Mammary epithelial cell (primary cell): ENCODE measurements around the gene AFAP1L2.

Experiments
- EZH2 ChIP-seq: IDR thresholded peaks from 2 replicates; pipeline ENCODE4 v1.6.1; 2012; ENCODE audit warnings: low read length, inconsistent platforms, borderline replicate concordance
- TF ChIP-seq, protein P1 (sequence below), 2 donors: IDR thresholded peaks in 1 of 2; conservative IDR thresholded peaks in 1 of 2; 2 replicates each; pipeline ENCODE4 v1.5.1; 2011 to 2012; ENCODE audit warnings: inconsistent platforms in 2 of 2, low read length in 2 of 2, mild to moderate bottlenecking in 2 of 2, control low read depth in 1 of 2, low read depth in 1 of 2; ENCODE audit not compliant: insufficient read depth in 1 of 2; ENCODE audit errors: extremely low read depth in 1 of 2

DNA sequence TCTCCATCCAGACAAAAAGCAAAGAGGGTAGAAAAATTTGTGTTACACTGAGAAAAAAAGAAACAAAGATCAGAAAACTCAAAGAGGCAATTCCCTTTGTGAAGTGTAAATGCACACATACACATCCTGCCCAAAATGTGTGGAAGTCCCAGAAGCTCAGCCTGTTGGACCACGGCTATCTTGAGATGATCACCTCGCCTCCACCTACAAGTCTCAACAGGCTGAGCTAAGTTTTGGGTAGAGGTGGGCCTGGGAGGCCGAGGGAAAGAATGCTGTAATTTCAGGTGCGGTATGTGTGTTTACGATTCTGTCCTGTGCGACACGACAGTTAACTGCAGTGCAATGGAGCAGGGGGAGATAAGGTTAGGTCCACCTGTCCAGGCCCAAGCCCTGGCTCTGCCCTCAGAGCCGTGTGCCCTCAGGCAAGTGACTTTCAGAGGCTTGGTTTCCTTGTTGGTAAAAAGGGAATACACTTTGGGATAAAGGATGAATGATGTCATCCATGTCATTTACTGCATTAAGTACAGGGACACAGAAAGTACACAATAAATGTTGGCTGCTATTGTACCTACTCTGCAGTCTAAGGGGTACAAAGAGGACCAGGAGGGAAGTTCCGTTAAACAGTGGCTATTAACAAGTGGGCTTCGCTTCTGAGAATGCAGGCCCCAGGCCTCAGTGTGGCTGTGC is 67.3 kb downstream of the AFAP1L2 start:
- TF ChIP-seq, protein P1, sequence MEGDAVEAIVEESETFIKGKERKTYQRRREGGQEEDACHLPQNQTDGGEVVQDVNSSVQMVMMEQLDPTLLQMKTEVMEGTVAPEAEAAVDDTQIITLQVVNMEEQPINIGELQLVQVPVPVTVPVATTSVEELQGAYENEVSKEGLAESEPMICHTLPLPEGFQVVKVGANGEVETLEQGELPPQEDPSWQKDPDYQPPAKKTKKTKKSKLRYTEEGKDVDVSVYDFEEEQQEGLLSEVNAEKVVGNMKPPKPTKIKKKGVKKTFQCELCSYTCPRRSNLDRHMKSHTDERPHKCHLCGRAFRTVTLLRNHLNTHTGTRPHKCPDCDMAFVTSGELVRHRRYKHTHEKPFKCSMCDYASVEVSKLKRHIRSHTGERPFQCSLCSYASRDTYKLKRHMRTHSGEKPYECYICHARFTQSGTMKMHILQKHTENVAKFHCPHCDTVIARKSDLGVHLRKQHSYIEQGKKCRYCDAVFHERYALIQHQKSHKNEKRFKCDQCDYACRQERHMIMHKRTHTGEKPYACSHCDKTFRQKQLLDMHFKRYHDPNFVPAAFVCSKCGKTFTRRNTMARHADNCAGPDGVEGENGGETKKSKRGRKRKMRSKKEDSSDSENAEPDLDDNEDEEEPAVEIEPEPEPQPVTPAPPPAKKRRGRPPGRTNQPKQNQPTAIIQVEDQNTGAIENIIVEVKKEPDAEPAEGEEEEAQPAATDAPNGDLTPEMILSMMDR (conservative IDR thresholded peaks at IDR 0.05 in 1 of 2, IDR thresholded peaks at IDR 0.05 in 1 of 2; ENCODE audit: extremely low read depth in 1 of 2, insufficient read depth in 1 of 2, low read depth in 1 of 2, low read length in 2 of 2) = no peak
- TF ChIP-seq EZH2 = no peak
